Tibial nerve (tissue), 4 donors: ENCODE measurements around the gene PICK1. TPM values are rescaled to one million over a fixed set of nuclear protein-coding genes. Genes with fewer than 3 reads are reported as not detected.

ENCODE experiments used
- DNase-seq, 2 donors: peaks; one replicate each; pipeline ENCODE4 v3.0.0-alpha.2; 2019; ENCODE audit warnings: low spot score in 2 of 2
- H3K27ac ChIP-seq, 4 donors: fragments of 200-600 bp; sonication (generic) in 3 of 4; one replicate each; pipeline ENCODE4 v1.5.1; 2017 to 2019; ENCODE audit warnings: mild to moderate bottlenecking in 1 of 4
- H3K27me3 ChIP-seq, 2 donors: fragments of 200-600 bp; sonication (generic) in 1 of 2; one replicate each; pipeline versions ENCODE4 v1.5.1 to v1.6.0; 2017 to 2019
- H3K36me3 ChIP-seq, 3 donors: fragments of 200-600 bp; sonication (generic); one replicate each; pipeline ENCODE4 v1.5.1; 2018 to 2019
- H3K4me1 ChIP-seq, 4 donors: fragments of 200-600 bp; sonication (generic) in 3 of 4; one replicate each; pipeline ENCODE4 v1.5.1; 2017 to 2019
- H3K4me3 ChIP-seq, 4 donors: fragments of 200-600 bp; sonication (generic) in 3 of 4; one replicate each; pipeline ENCODE4 v1.5.1; 2017 to 2019; ENCODE audit warnings: mild to moderate bottlenecking in 1 of 4, moderate library complexity in 1 of 4
- H3K9me3 ChIP-seq, 4 donors: fragments of 200-600 bp; sonication (generic) in 3 of 4; one replicate each; pipeline ENCODE4 v1.5.1; 2017 to 2019
- EP300 ChIP-seq, 2 donors: sonication (generic); formaldehyde crosslinking; IDR thresholded peaks; one replicate each; pipeline ENCODE4 v1.6.1; 2017; ENCODE audit warnings: antibody characterized with exemption in 2 of 2, mild to moderate bottlenecking in 1 of 2
- POLR2A ChIP-seq, 2 donors: fragments of 450-650 bp; IDR thresholded peaks; one replicate each; pipeline ENCODE4 v1.6.1; 2017; ENCODE audit warnings: antibody characterized with exemption in 2 of 2, mild to moderate bottlenecking in 2 of 2, moderate library complexity in 2 of 2
- WGBS, 2 donors: methylation state at CpG; one replicate each; pipeline ENCODE4 v1.1.5; 2018; 5-methylcytosine and 5-hydroxymethylcytosine counted together
- total RNA-seq, 4 donors: library from RNA; depleted of rRNA; stranded (reverse); fragments of >200 nt; gene quantifications; one replicate each; pipeline ENCODE4 v1.1.0, GENCODE V29; 2016
- TF ChIP-seq, protein P1 (sequence below), 5 experiments: fragments of 200-600 bp in 3 of 5; fragments of 450-650 bp in 2 of 5; sonication (generic) in 3 of 5; IDR thresholded peaks; one replicate each; pipeline ENCODE4 v1.5.1; 2016 to 2019; ENCODE audit warnings: antibody characterized with exemption in 5 of 5, mild to moderate bottlenecking in 3 of 5, moderate library complexity in 2 of 5

PICK1 gene
- total RNA-seq, 4 donors from 2014 or later, result 32.1 to 49.8 (median 44.2) TPM

- DNase-seq, result no peak
- H3K36me3 ChIP-seq, result peaks cover 0 to 21% (median 0%) of the 10 kb centered on the region in 3 donors
- H3K27me3 ChIP-seq, result peaks cover 0 to 24% of the 10 kb centered on the region in 2 donors
- TF ChIP-seq POLR2A (IDR thresholded peaks at IDR 0.05) (no peak), EP300 (IDR thresholded peaks at IDR 0.05) (no peak)
- TF ChIP-seq, protein P1, sequence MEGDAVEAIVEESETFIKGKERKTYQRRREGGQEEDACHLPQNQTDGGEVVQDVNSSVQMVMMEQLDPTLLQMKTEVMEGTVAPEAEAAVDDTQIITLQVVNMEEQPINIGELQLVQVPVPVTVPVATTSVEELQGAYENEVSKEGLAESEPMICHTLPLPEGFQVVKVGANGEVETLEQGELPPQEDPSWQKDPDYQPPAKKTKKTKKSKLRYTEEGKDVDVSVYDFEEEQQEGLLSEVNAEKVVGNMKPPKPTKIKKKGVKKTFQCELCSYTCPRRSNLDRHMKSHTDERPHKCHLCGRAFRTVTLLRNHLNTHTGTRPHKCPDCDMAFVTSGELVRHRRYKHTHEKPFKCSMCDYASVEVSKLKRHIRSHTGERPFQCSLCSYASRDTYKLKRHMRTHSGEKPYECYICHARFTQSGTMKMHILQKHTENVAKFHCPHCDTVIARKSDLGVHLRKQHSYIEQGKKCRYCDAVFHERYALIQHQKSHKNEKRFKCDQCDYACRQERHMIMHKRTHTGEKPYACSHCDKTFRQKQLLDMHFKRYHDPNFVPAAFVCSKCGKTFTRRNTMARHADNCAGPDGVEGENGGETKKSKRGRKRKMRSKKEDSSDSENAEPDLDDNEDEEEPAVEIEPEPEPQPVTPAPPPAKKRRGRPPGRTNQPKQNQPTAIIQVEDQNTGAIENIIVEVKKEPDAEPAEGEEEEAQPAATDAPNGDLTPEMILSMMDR (IDR thresholded peaks at IDR 0.05), result no peak
- peaks cover 0 to 49% (median 14%) of the 10 kb centered on the region in 4 donors for H3K4me1 ChIP-seq
- H3K4me3 ChIP-seq, result peak overlapping the region in 1 of 4 donors; percentile 51
- WGBS, 2 donors, result 58 to 66% methylated on average over 10 of the region's 11 CpGs
- H3K9me3 ChIP-seq, result no peaks in the 10 kb centered on the region
- H3K27ac ChIP-seq, result peak overlapping the region in 1 of 4 donors; percentile 62
Measured at GRCh38 chr22:38080474-38080849, 23.3 kb downstream of the PICK1 start.

- TF ChIP-seq EP300 (IDR thresholded peaks at IDR 0.05), result peak in 1 of 2 donors; percentile 30
- TF ChIP-seq, protein P1 (IDR thresholded peaks at IDR 0.05), result peak in 1 of 5 experiments; percentile 29
- no peak for TF ChIP-seq POLR2A (IDR thresholded peaks at IDR 0.05)
- H3K36me3 ChIP-seq, result peaks cover 0 to 24% (median 1%) of the 10 kb centered on the region in 3 donors
- 5 to 33% methylated on average over 5 to 65 of the region's 110 CpGs for WGBS, 2 donors
Measured at GRCh38 chr22:38080850-38081635, 23.8 kb downstream of the PICK1 start.

GRCh38 chr22:38081636-38081940 is 24.4 kb downstream of the PICK1 start:
- peak overlapping the region; percentile 18 to 51 (median 40) for H3K4me3 ChIP-seq
- H3K4me1 ChIP-seq, result peaks cover 0 to 41% (median 14%) of the 10 kb centered on the region in 4 donors
- DNase-seq, result no peak
- TF ChIP-seq, protein P1 (IDR thresholded peaks at IDR 0.05), result no peak
- TF ChIP-seq POLR2A (IDR thresholded peaks at IDR 0.05) (no peak), EP300 (IDR thresholded peaks at IDR 0.05) (no peak)
- 3 to 50% methylated on average over 2 to 7 of the region's 17 CpGs for WGBS, 2 donors
- peak overlapping the region in 1 of 4 donors; percentile 62 for H3K27ac ChIP-seq
- peaks cover 0 to 30% (median 2%) of the 10 kb centered on the region in 3 donors for H3K36me3 ChIP-seq
- peaks cover 0 to 24% of the 10 kb centered on the region in 2 donors for H3K27me3 ChIP-seq
- H3K9me3 ChIP-seq, result no peaks in the 10 kb centered on the region

More at GRCh38 chr22:38080850-38081635, 23.8 kb downstream of the PICK1 start:
- H3K27ac ChIP-seq, result peak overlapping the region in 1 of 4 donors; percentile 62
- no peak for DNase-seq
- no peaks in the 10 kb centered on the region for H3K9me3 ChIP-seq
- peaks cover 0 to 44% (median 14%) of the 10 kb centered on the region in 4 donors for H3K4me1 ChIP-seq
- peaks cover 0 to 24% of the 10 kb centered on the region in 2 donors for H3K27me3 ChIP-seq
- peak overlapping the region; percentile 31 to 51 (median 40) for H3K4me3 ChIP-seq

GRCh38 chr22:38081941-38082828 is 25.0 kb downstream of the PICK1 start:
- peaks cover 0 to 24% of the 10 kb centered on the region in 2 donors for H3K27me3 ChIP-seq
- peaks cover 0 to 32% (median 2%) of the 10 kb centered on the region in 3 donors for H3K36me3 ChIP-seq
- DNase-seq, result no peak
- peak overlapping the region in 3 of 4 donors; percentile 18 to 51 (median 46) for H3K4me3 ChIP-seq
- peak overlapping the region in 1 of 4 donors; percentile 62 for H3K27ac ChIP-seq
- TF ChIP-seq EP300 (IDR thresholded peaks at IDR 0.05) (no peak), POLR2A (IDR thresholded peaks at IDR 0.05) (no peak)
- TF ChIP-seq, protein P1 (IDR thresholded peaks at IDR 0.05), result no peak
- H3K4me1 ChIP-seq, result peaks cover 0 to 41% (median 14%) of the 10 kb centered on the region in 4 donors
- H3K9me3 ChIP-seq, result no peaks in the 10 kb centered on the region
- WGBS, 2 donors, result 30 to 41% methylated on average over 2 to 52 of the region's 52 CpGs
